Vagina (tissue), 2 donors: ENCODE data around the gene POC5.

Experiments used
- CTCF ChIP-seq, 3 experiments: fragments of 450-650 bp in 2 of 3; fragments of 200-600 bp in 1 of 3; sonication (generic) in 1 of 3; IDR thresholded peaks; one replicate each; pipeline ENCODE4 v1.5.1; 2017 to 2019; ENCODE audit warnings: antibody characterized with exemption in 3 of 3, mild to moderate bottlenecking in 2 of 3, moderate library complexity in 2 of 3
- POLR2A ChIP-seq, 2 donors: fragments of 450-650 bp; IDR thresholded peaks; one replicate each; pipeline ENCODE4 v1.6.1; 2017; ENCODE audit warnings: antibody characterized with exemption in 2 of 2, mild to moderate bottlenecking in 2 of 2, moderate library complexity in 2 of 2
- POLR2AphosphoS5 ChIP-seq, 2 donors: sonication (generic); formaldehyde crosslinking; IDR thresholded peaks; one replicate each; pipeline ENCODE4 v1.9.0; 2017; ENCODE audit warnings: antibody characterized with exemption in 2 of 2, mild to moderate bottlenecking in 2 of 2, low read depth in 1 of 2; ENCODE audit not compliant: insufficient read depth in 1 of 2

- no peak for TF ChIP-seq CTCF (IDR thresholded peaks at IDR 0.05)
- no peak for TF ChIP-seq POLR2A (IDR thresholded peaks at IDR 0.05)
- TF ChIP-seq POLR2AphosphoS5 (IDR thresholded peaks at IDR 0.05; ENCODE audit: insufficient read depth in 1 of 2, low read depth in 1 of 2): no peak
Measured at GRCh38 chr5:75727931-75728330, 10.7 kb upstream of the POC5 start.
